Cerebellar cortex (tissue), 1 donor: ENCODE results near the gene CFB.
A peak's percentile ranks its signal among the peaks of the same experiment; 100 is the strongest.

Experiments
- DNase-seq: peaks from one replicate; pipeline ENCODE4 v3.0.0-alpha.2; 2015; ENCODE audit warnings: low spot score

CFB gene

GRCh38 chr6:31948753-31949413 is 3.0 kb downstream of the CFB start:
- no peak for DNase-seq

GRCh38 chr6:31949926-31950548 is 4.1 kb downstream of the CFB start:
- no peak for DNase-seq

- DNase-seq, result peak; percentile 66
Observed at GRCh38 chr6:31952140-31952805, 6.4 kb downstream of the CFB start.

GRCh38 chr6:31952890-31953289 is 7.0 kb downstream of the CFB start:
- no peak for DNase-seq

GRCh38 chr6:31954511-31954910 is 8.6 kb downstream of the CFB start:
- DNase-seq, result no peak

- DNase-seq, result no peak
Observed at GRCh38 chr6:31956796-31957195, 10.9 kb downstream of the CFB start.

- DNase-seq, result no peak
Observed at GRCh38 chr6:31958412-31958740, 12.5 kb downstream of the CFB start.

GRCh38 chr6:31958741-31959739 is 13.1 kb downstream of the CFB start, which contains the start of the genes NELFE and SKIC2:
TSS of gene NELFE (minus strand) at chr6:31958971. CDS start at chr6:31958446, 525 bp downstream.
TSS of gene SKIC2 (plus strand) at chr6:31959175. CDS start at chr6:31959193, 18 bp downstream.
- DNase-seq, result peak; percentile 98

- DNase-seq, result no peak
Observed at GRCh38 chr6:31961616-31962015, 15.7 kb downstream of the CFB start.

GRCh38 chr6:31963921-31964320 is 18.0 kb downstream of the CFB start:
- DNase-seq, result no peak

GRCh38 chr6:31965700-31966099 is 19.8 kb downstream of the CFB start:
- no peak for DNase-seq

GRCh38 chr6:31966506-31966905 is 20.6 kb downstream of the CFB start:
- DNase-seq, result no peak

- DNase-seq, result no peak
Observed at GRCh38 chr6:31966997-31967925, 21.4 kb downstream of the CFB start.

GRCh38 chr6:31967926-31968320 is 22.0 kb downstream of the CFB start:
- no peak for DNase-seq

GRCh38 chr6:31968326-31968725 is 22.4 kb downstream of the CFB start:
- DNase-seq, result no peak

- DNase-seq, result no peak
Observed at GRCh38 chr6:31968791-31969711, 23.2 kb downstream of the CFB start.

GRCh38 chr6:31969712-31970603 is 24.1 kb downstream of the CFB start:
- no peak for DNase-seq

- DNase-seq, result peak; percentile 15
Observed at GRCh38 chr6:31970604-31971271, 24.8 kb downstream of the CFB start.
